Uterus (tissue), 4 donors: Measurements from ENCODE around the gene PI16. TPM values are rescaled to one million over a fixed set of nuclear protein-coding genes. Genes with fewer than 3 reads are reported as not detected.
A peak's percentile ranks its signal among the peaks of the same experiment; 100 is the strongest.
"Not testable (repeated sequence)": the region's sequence is repeated elsewhere in the genome, so short reads cannot be mapped to it uniquely, and the experiment has no call there.

ENCODE experiments used
- DNase-seq, 2 donors: peaks; one replicate each; pipeline ENCODE4 v3.0.0-alpha.2; 2019 to 2020
- H3K27ac ChIP-seq, 2 donors: fragments of 200-600 bp; sonication (generic); 1 replicate in 1 of 2; 2 replicates in 1 of 2; pipeline ENCODE4 v1.5.1; 2016 to 2018
- H3K27me3 ChIP-seq, 2 donors: fragments of 200-600 bp; sonication (generic); one replicate each; pipeline ENCODE4 v1.5.1; 2018 to 2019; ENCODE audit warnings: control low read depth in 1 of 2
- H3K36me3 ChIP-seq, 2 donors: fragments of 200-600 bp; sonication (generic); one replicate each; pipeline ENCODE4 v1.5.1; 2019; ENCODE audit warnings: control low read depth in 1 of 2
- H3K4me1 ChIP-seq, 2 donors: fragments of 200-600 bp; sonication (generic); one replicate each; pipeline ENCODE4 v1.5.1; 2018 to 2019; ENCODE audit warnings: control low read depth in 1 of 2
- H3K4me3 ChIP-seq, 2 donors: fragments of 200-600 bp; sonication (generic); 1 replicate in 1 of 2; 2 replicates in 1 of 2; pipeline ENCODE4 v1.5.1; 2018 to 2019; ENCODE audit warnings: mild to moderate bottlenecking in 1 of 2
- H3K9me3 ChIP-seq, 2 donors: fragments of 200-600 bp; sonication (generic); one replicate each; pipeline ENCODE4 v1.5.1; 2019; ENCODE audit warnings: control low read depth in 1 of 2
- CTCF ChIP-seq, 4 experiments: fragments of 200-600 bp in 2 of 4; fragments of 450-650 bp in 2 of 4; sonication (generic) in 2 of 4; IDR thresholded peaks; one replicate each; pipeline ENCODE4 v1.5.1; 2016 to 2019; ENCODE audit warnings: antibody characterized with exemption in 4 of 4, mild to moderate bottlenecking in 2 of 4, moderate library complexity in 1 of 4
- POLR2A ChIP-seq, 2 donors: fragments of 450-650 bp; IDR thresholded peaks; one replicate each; pipeline ENCODE4 v1.6.1; 2016; ENCODE audit warnings: antibody characterized with exemption in 2 of 2, mild to moderate bottlenecking in 1 of 2, moderate library complexity in 1 of 2
- intact Hi-C: fragments of 100-400 bp; cut with DNase I; formaldehyde crosslinking; loops from one replicate; pipeline ENCODE4 v1.15.1; 2023; ENCODE audit warnings: low total_unique reads
- total RNA-seq, 4 donors: library from RNA; depleted of rRNA in 3 of 4; stranded (reverse); fragments of >200 nt in 3 of 4; gene quantifications; one replicate each; pipeline versions ENCODE4 v1.1.0 to v1.2.4, GENCODE V29; 2014 to 2023
- donor health status: DM: yes; HTN: yes; CAD: no.

PI16 gene
- total RNA-seq, 4 donors from 2014 or later: 1.2 to 32.4 (median 6.7) TPM

GRCh38 chr6:36938536-36938935 is 16.0 kb upstream of the PI16 start:
- Histone ChIP-seq H3K36me3 (no peaks in the 10 kb centered on the region), H3K4me1 (no peaks in the 10 kb centered on the region), H3K4me3 (no peak overlapping the region), H3K9me3 (no peaks in the 10 kb centered on the region), H3K27me3 (no peaks in the 10 kb centered on the region), H3K27ac (no peak overlapping the region)
- intact Hi-C loops: no loop called here
- DNase-seq: no peak
- no peak for TF ChIP-seq CTCF (IDR thresholded peaks at IDR 0.05)
- no peak for TF ChIP-seq POLR2A (IDR thresholded peaks at IDR 0.05)

GRCh38 chr6:36939005-36939404 is 15.5 kb upstream of the PI16 start:
- H3K27me3 ChIP-seq, H3K4me1 ChIP-seq, intact Hi-C loops, H3K36me3 ChIP-seq, H3K9me3 ChIP-seq, H3K27ac ChIP-seq, DNase-seq, H3K4me3 ChIP-seq: not testable (repeated sequence)

- Histone ChIP-seq H3K9me3 (no peaks in the 10 kb centered on the region), H3K36me3 (no peaks in the 10 kb centered on the region), H3K27me3 (no peaks in the 10 kb centered on the region), H3K4me3 (no peak overlapping the region), H3K27ac (no peak overlapping the region), H3K4me1 (no peaks in the 10 kb centered on the region)
- peak in 1 of 2 donors; percentile 2 for DNase-seq
- TF ChIP-seq POLR2A (IDR thresholded peaks at IDR 0.05) (no peak), CTCF (IDR thresholded peaks at IDR 0.05) (no peak)
- intact Hi-C loops: no loop called here
Observed at GRCh38 chr6:36940027-36940426, 14.5 kb upstream of the PI16 start.

GRCh38 chr6:36941561-36941960 is 13.0 kb upstream of the PI16 start:
- H3K4me3 ChIP-seq, H3K27ac ChIP-seq, DNase-seq, H3K36me3 ChIP-seq, H3K4me1 ChIP-seq, H3K27me3 ChIP-seq, intact Hi-C loops, H3K9me3 ChIP-seq: not testable (repeated sequence)

GRCh38 chr6:36942329-36942728 is 12.2 kb upstream of the PI16 start:
- H3K9me3 ChIP-seq, DNase-seq, H3K36me3 ChIP-seq, H3K27me3 ChIP-seq, H3K27ac ChIP-seq, H3K4me3 ChIP-seq, intact Hi-C loops, H3K4me1 ChIP-seq: not testable (repeated sequence)

GRCh38 chr6:36944650-36945049 is 9.9 kb upstream of the PI16 start:
- H3K9me3 ChIP-seq: no peaks in the 10 kb centered on the region
- H3K4me1 ChIP-seq: no peaks in the 10 kb centered on the region
- no peaks in the 10 kb centered on the region for H3K36me3 ChIP-seq
- no peaks in the 10 kb centered on the region for H3K27me3 ChIP-seq
- DNase-seq: no peak
- intact Hi-C loops: no loop called here
- no peak overlapping the region for H3K27ac ChIP-seq
- H3K4me3 ChIP-seq: no peak overlapping the region
- no peak for TF ChIP-seq CTCF (IDR thresholded peaks at IDR 0.05)
- TF ChIP-seq POLR2A (IDR thresholded peaks at IDR 0.05): no peak

- no peaks in the 10 kb centered on the region for H3K27me3 ChIP-seq
- intact Hi-C loops: no loop called here
- H3K27ac ChIP-seq: no peak overlapping the region
- no peak overlapping the region for H3K4me3 ChIP-seq
- no peak for DNase-seq
- TF ChIP-seq CTCF (IDR thresholded peaks at IDR 0.05): no peak
- H3K4me1 ChIP-seq: no peaks in the 10 kb centered on the region
- no peaks in the 10 kb centered on the region for H3K36me3 ChIP-seq
- H3K9me3 ChIP-seq: no peaks in the 10 kb centered on the region
Observed at GRCh38 chr6:36945301-36945700, 9.2 kb upstream of the PI16 start.
